SK-N-SH (cell line): ENCODE results near the gene PHLDB2. TPM values are rescaled to one million over a fixed set of nuclear protein-coding genes. Genes with fewer than 3 reads are reported as not detected.

Experiments
- CTCF ChIA-PET: fragments of 300-600, 350-600 bp; formaldehyde crosslinking; extraction: SDS; loops from one replicate; lab custom pipeline; 2021; lab: Yijun Ruan, JAX
- POLR2A ChIA-PET: fragments of 350-600 bp; sonication (Branson Sonifier 250); formaldehyde crosslinking; extraction: SDS; loops from one replicate; lab custom pipeline; 2020; ENCODE audit warnings: antibody characterized with exemption, inconsistent platforms; lab: Yijun Ruan, JAX
- DNase-seq: peaks from one replicate; pipeline ENCODE4 v3.0.0; 2012
- H2AFZ ChIP-seq: fragments of 200-600 bp; sonication (generic); 2 replicates; pipeline ENCODE4 v1.8.1; 2016; ENCODE audit warnings: antibody characterized with exemption, mild to moderate bottlenecking, low read depth
- H3F3A ChIP-seq: fragments of 200-600 bp; sonication (generic); replicated peaks from 2 replicates; pipeline ENCODE3; 2016; ENCODE audit warnings: antibody characterized with exemption, mild to moderate bottlenecking; ENCODE audit not compliant: insufficient read depth
- H3K27ac ChIP-seq, 2 experiments: fragments of 200-500 bp in 1 of 2; fragments of 200-600 bp in 1 of 2; sonication (Bioruptor generic) in 1 of 2; sonication (generic), shearing (Covaris generic) in 1 of 2; 2 replicates each; pipeline versions ENCODE4 v1.5.1 to v1.6.1; 2014 to 2016; ENCODE audit warnings: low read depth in 2 of 2, inconsistent platforms in 1 of 2, low read length in 1 of 2, mild to moderate bottlenecking in 1 of 2, mixed read lengths in 1 of 2
- H3K27me3 ChIP-seq: fragments of 200-600 bp; sonication (generic), shearing (Covaris generic); 2 replicates; pipeline ENCODE4 v1.6.1; 2016; ENCODE audit warnings: mixed run types; ENCODE audit not compliant: insufficient read depth
- H3K36me3 ChIP-seq, 2 experiments: fragments of 200-500 bp in 1 of 2; fragments of 200-600 bp in 1 of 2; sonication (Bioruptor generic) in 1 of 2; sonication (generic) in 1 of 2; replicated peaks in 1 of 2; 2 replicates each; pipeline versions ENCODE3 to v1.5.1; 2014 to 2016; ENCODE audit warnings: low read length in 1 of 2, mild to moderate bottlenecking in 1 of 2; ENCODE audit not compliant: insufficient read depth in 2 of 2, control insufficient read depth in 1 of 2
- H3K4me1 ChIP-seq, 2 experiments: fragments of 200-500 bp in 1 of 2; fragments of 200-600 bp in 1 of 2; sonication (Bioruptor generic) in 1 of 2; sonication (generic), shearing (Covaris generic) in 1 of 2; 2 replicates each; pipeline versions ENCODE4 v1.5.1 to v1.6.1; 2014 to 2016; ENCODE audit warnings: low read depth in 1 of 2, low read length in 1 of 2, mixed run types in 1 of 2; ENCODE audit not compliant: insufficient read depth in 2 of 2, control insufficient read depth in 1 of 2
- H3K4me2 ChIP-seq: fragments of 200-600 bp; sonication (generic), shearing (Covaris generic); 2 replicates; pipeline ENCODE4 v1.6.1; 2017; ENCODE audit warnings: mixed run types
- H3K4me3 ChIP-seq, 2 experiments: fragments of 200-500 bp in 1 of 2; fragments of 200-600 bp in 1 of 2; sonication (Bioruptor generic) in 1 of 2; sonication (generic), shearing (Covaris generic) in 1 of 2; 2 replicates each; pipeline versions ENCODE4 v1.5.1 to v1.8.1; 2014 to 2016; ENCODE audit warnings: low read depth in 2 of 2, inconsistent platforms in 1 of 2, low read length in 1 of 2, mild to moderate bottlenecking in 1 of 2, mixed read lengths in 1 of 2, moderate library complexity in 1 of 2
- H3K79me2 ChIP-seq: fragments of 200-600 bp; sonication (generic); 2 replicates; pipeline ENCODE4 v1.8.1; 2017; ENCODE audit warnings: mild to moderate bottlenecking; ENCODE audit not compliant: insufficient read depth
- H3K9ac ChIP-seq: fragments of 200-600 bp; sonication (generic); 2 replicates; pipeline ENCODE4 v1.6.1; 2017; ENCODE audit warnings: mixed run types
- H3K9me2 ChIP-seq: fragments of 200-600 bp; sonication (generic); 2 replicates; pipeline ENCODE4 v1.6.1; 2017; ENCODE audit warnings: mixed run types
- H3K9me3 ChIP-seq: fragments of 200-600 bp; sonication (generic); 2 replicates; pipeline ENCODE4 v1.6.1; 2017; ENCODE audit warnings: mixed run types, mild to moderate bottlenecking, moderate library complexity
- H4K20me1 ChIP-seq: fragments of 200-600 bp; sonication (generic); 2 replicates; pipeline ENCODE4 v1.6.1; 2017; ENCODE audit warnings: mild to moderate bottlenecking, mixed run types; ENCODE audit not compliant: insufficient read depth
- EZH2phosphoT487 ChIP-seq: fragments of 200-600 bp; sonication (generic); IDR thresholded peaks from 2 replicates; pipeline ENCODE4 v1.6.1; 2017; ENCODE audit warnings: low read depth, mixed run types, mild to moderate bottlenecking, antibody characterized with exemption, moderate library complexity, borderline replicate concordance
- FOSL2 ChIP-seq: IDR thresholded peaks from 2 replicates; pipeline ENCODE4 v1.4.0; 2012; ENCODE audit warnings: low read depth, mild to moderate bottlenecking, moderate library complexity, borderline replicate concordance
- FOXJ3 ChIP-seq: sonication (generic); formaldehyde crosslinking; IDR thresholded peaks from 2 replicates; pipeline ENCODE4 v1.5.1; 2020; ENCODE audit warnings: mild to moderate bottlenecking, missing genetic modification reagents
- FOXM1 ChIP-seq: IDR thresholded peaks from 2 replicates; pipeline ENCODE4 v1.4.0; 2012; ENCODE audit warnings: low read depth, mild to moderate bottlenecking
- GATA2 ChIP-seq: sonication (generic); formaldehyde crosslinking; IDR thresholded peaks from 2 replicates; pipeline ENCODE4 v1.5.0; 2020; ENCODE audit warnings: mild to moderate bottlenecking, missing genetic modification reagents
- MXI1 ChIP-seq: IDR thresholded peaks from 2 replicates; pipeline ENCODE4 v1.6.1; 2012; ENCODE audit warnings: mild to moderate bottlenecking, low read depth, low read length, improper control_type of control experiment
- PBX3 ChIP-seq: IDR thresholded peaks from 2 replicates; pipeline ENCODE4; 2012
- RAD21 ChIP-seq: IDR thresholded peaks from 2 replicates; pipeline ENCODE4 v1.6.1; 2012; ENCODE audit warnings: mild to moderate bottlenecking, low read length
- REST ChIP-seq: IDR thresholded peaks from 2 replicates; pipeline ENCODE4 v1.6.1; 2012; ENCODE audit warnings: mild to moderate bottlenecking, low read depth, low read length, moderate library complexity
- RFX5 ChIP-seq: IDR thresholded peaks from 2 replicates; pipeline ENCODE4 v1.6.1; 2012; ENCODE audit warnings: mild to moderate bottlenecking, improper control_type of control experiment, low read length
- TEAD4 ChIP-seq: IDR thresholded peaks from 2 replicates; pipeline ENCODE4 v1.4.0; 2012; ENCODE audit warnings: mild to moderate bottlenecking, borderline replicate concordance; ENCODE audit not compliant: insufficient read depth
- WGBS: methylation state at CpG from one replicate; pipeline ENCODE4 v1.1.6; 2017; ENCODE audit warnings: low lambda C conversion rate; 5-methylcytosine and 5-hydroxymethylcytosine counted together
- polyA plus RNA-seq, 3 experiments: library from polyadenylated mRNA; depleted of rRNA; stranded (reverse); fragments of >200 nt; gene quantifications; 2 replicates each; pipeline ENCODE4 v1.2.3, GENCODE V29; 2012

Gene PHLDB2
- polyA plus RNA-seq, 1 of the 3 experiments (the other 2 are of a cell fraction): 18.0 TPM

GRCh38 chr3:111853068-111853467, 6.0 kb upstream of the PHLDB2 start (continued):
- no peak for TF ChIP-seq REST

GRCh38 chr3:111854990-111855389, 4.1 kb upstream of the PHLDB2 start:
- H3K9me2 ChIP-seq: no peaks in the 10 kb centered on the region
- no peak for TF ChIP-seq EZH2phosphoT487
- no peak overlapping the region for H3K4me2 ChIP-seq
- ChIA-PET CTCF (interaction anchor here (1.4 kb wide), 1 partner anchor 139 kb away, joined by 3 read pairs; no protein-coding TSS in a partner anchor), POLR2A (no interaction called here)
- no peaks in the 10 kb centered on the region for H3K27me3 ChIP-seq
- 89% methylated on average over 2 of the region's 2 CpGs for WGBS
- no peak overlapping the region for H2AFZ ChIP-seq
- peaks cover 26% of the 10 kb centered on the region for H3F3A ChIP-seq
- no peaks in the 10 kb centered on the region for H3K36me3 ChIP-seq
- H3K4me1 ChIP-seq: peaks cover 3 to 12% of the 10 kb centered on the region in 2 experiments; a peak in 2 of 4 replicates
- H3K79me2 ChIP-seq: peaks cover 24% of the 10 kb centered on the region
- H3K27ac ChIP-seq: no peak overlapping the region
- H3K9ac ChIP-seq: no peak overlapping the region
- H3K9me3 ChIP-seq: no peaks in the 10 kb centered on the region
- H3K4me3 ChIP-seq: no peak overlapping the region
- H4K20me1 ChIP-seq: no peaks in the 10 kb centered on the region
- DNase-seq: no peak

GRCh38 chr3:111856501-111856900, 2.6 kb upstream of the PHLDB2 start:
- Histone ChIP-seq H2AFZ (no peak overlapping the region), H3K27me3 (no peaks in the 10 kb centered on the region), H3K9ac (no peak overlapping the region), H3K9me3 (no peaks in the 10 kb centered on the region), H3K9me2 (no peaks in the 10 kb centered on the region), H3K4me2 (no peak overlapping the region), H3K79me2 (peaks cover 39% of the 10 kb centered on the region), H4K20me1 (no peaks in the 10 kb centered on the region), H3K27ac (no peak overlapping the region), H3K36me3 (no peaks in the 10 kb centered on the region), H3K4me1 (peaks cover 3% of the 10 kb centered on the region in 2 experiments; a peak in 3 of 4 replicates), H3K4me3 (no peak overlapping the region), H3F3A (peaks cover 23% of the 10 kb centered on the region)
- TF ChIP-seq PBX3 (no peak), RAD21 (no peak), FOXJ3 (no peak), MXI1 (no peak), FOSL2 (no peak), RFX5 (no peak), TEAD4 (no peak), FOXM1 (no peak), GATA2 (CRISPR knock-in tag) (no peak), EZH2phosphoT487 (no peak)
- WGBS: 91% methylated on average over 3 of the region's 3 CpGs
- no peak for DNase-seq
- ChIA-PET POLR2A (no interaction called here), CTCF (interaction anchor here (1.4 kb wide), 1 partner anchor 141 kb away, joined by 3 read pairs; no protein-coding TSS in a partner anchor)
